HepG2 (cell line): ENCODE measurements around the gene ALMS1. TPM values are rescaled to one million over a fixed set of nuclear protein-coding genes. Genes with fewer than 3 reads are reported as not detected.

Source experiments
- ATF2 ChIP-seq: sonication (generic); formaldehyde crosslinking; IDR thresholded peaks from 2 replicates; pipeline ENCODE4 v1.4.0; 2020; ENCODE audit warnings: missing genetic modification reagents
- ATF3 ChIP-seq: sonication (generic); formaldehyde crosslinking; IDR thresholded peaks from 2 replicates; pipeline ENCODE4 v1.4.0; 2020; ENCODE audit warnings: missing genetic modification reagents
- CBX5 ChIP-seq: sonication (generic); formaldehyde crosslinking; IDR thresholded peaks from 2 replicates; pipeline ENCODE4 v1.4.0; 2020; ENCODE audit warnings: missing genetic modification reagents, borderline replicate concordance
- CHD4 ChIP-seq: fragments of 200-600 bp; sonication (generic); IDR thresholded peaks from 2 replicates; pipeline ENCODE4 v1.7.0; 2017; ENCODE audit warnings: mild to moderate bottlenecking, low read length, borderline replicate concordance
- EZH2 ChIP-seq: conservative IDR thresholded peaks from 2 replicates; pipeline ENCODE4 v1.6.1; 2012; ENCODE audit warnings: mild to moderate bottlenecking, low read depth, low read length, moderate library complexity
- HIVEP1 ChIP-seq: sonication (generic); formaldehyde crosslinking; IDR thresholded peaks from 2 replicates; pipeline ENCODE4 v1.4.0; 2020; ENCODE audit warnings: mild to moderate bottlenecking, missing genetic modification reagents
- HNRNPK ChIP-seq: fragments of 200-400 bp; formaldehyde crosslinking; IDR thresholded peaks from 2 replicates; pipeline ENCODE4 v1.6.1; 2018; ENCODE audit warnings: low read length, low read depth, moderate library complexity, mild to moderate bottlenecking; ENCODE audit not compliant: poor library complexity, severe bottlenecking
- KDM3A ChIP-seq: IDR thresholded peaks from 2 replicates; pipeline ENCODE4 v1.6.1; 2018; ENCODE audit warnings: low read depth, missing compliant biosample characterization
- MNT ChIP-seq: fragments of 450-650 bp; IDR thresholded peaks from 2 replicates; pipeline ENCODE4 v1.6.1; 2016
- NR1H2 ChIP-seq: sonication (generic); formaldehyde crosslinking; IDR thresholded peaks from 2 replicates; pipeline ENCODE4 v1.8.1; 2022; ENCODE audit warnings: low read depth, missing genetic modification reagents, borderline replicate concordance
- PCBP2 ChIP-seq: fragments of 200-400 bp; formaldehyde crosslinking; optimal IDR thresholded peaks from 2 replicates; pipeline ENCODE3; 2018; ENCODE audit warnings: low read length, low read depth; ENCODE audit not compliant: poor library complexity, severe bottlenecking
- SNAI1 ChIP-seq: sonication (generic); formaldehyde crosslinking; IDR thresholded peaks from 2 replicates; pipeline ENCODE4 v1.5.0; 2020; ENCODE audit warnings: mild to moderate bottlenecking, missing genetic modification reagents, borderline replicate concordance
- SNRNP70 ChIP-seq: fragments of 200-400 bp; formaldehyde crosslinking; IDR thresholded peaks from 2 replicates; pipeline ENCODE4 v1.6.1; 2017; ENCODE audit warnings: mild to moderate bottlenecking, low read depth, low read length, moderate library complexity
- STAT5B ChIP-seq: sonication (generic); formaldehyde crosslinking; IDR thresholded peaks from 2 replicates; pipeline ENCODE4 v1.4.0; 2020; ENCODE audit warnings: missing genetic modification reagents
- TAF15 ChIP-seq: fragments of 200-400 bp; formaldehyde crosslinking; IDR thresholded peaks from one replicate; pipeline ENCODE4 v1.6.1; 2018; ENCODE audit warnings: mild to moderate bottlenecking, low read depth, low read length; ENCODE audit not compliant: poor library complexity, severe bottlenecking
- YEATS2 ChIP-seq: sonication (generic); formaldehyde crosslinking; IDR thresholded peaks from 2 replicates; pipeline ENCODE4 v1.4.0; 2020; ENCODE audit warnings: missing genetic modification reagents, borderline replicate concordance
- ZNF101 ChIP-seq: sonication (generic); formaldehyde crosslinking; IDR thresholded peaks from 2 replicates; pipeline ENCODE4 v1.4.0; 2020; ENCODE audit warnings: mild to moderate bottlenecking, low read depth, missing genetic modification reagents, borderline replicate concordance
- ZNF232 ChIP-seq: sonication (generic); formaldehyde crosslinking; IDR thresholded peaks from 2 replicates; pipeline ENCODE4 v1.4.0; 2020; ENCODE audit warnings: missing genetic modification reagents, borderline replicate concordance
- ZNF3 ChIP-seq: IDR thresholded peaks from 2 replicates; pipeline ENCODE4 v1.7.0; 2017; ENCODE audit warnings: inconsistent platforms
- ZNF605 ChIP-seq: sonication (generic); formaldehyde crosslinking; IDR thresholded peaks from 2 replicates; pipeline ENCODE4 v1.8.0; 2022; ENCODE audit warnings: mild to moderate bottlenecking, missing genetic modification reagents
- ZNF660 ChIP-seq: sonication (generic); formaldehyde crosslinking; IDR thresholded peaks from 2 replicates; pipeline ENCODE4 v1.5.1; 2020; ENCODE audit warnings: mild to moderate bottlenecking, low read depth, missing genetic modification reagents, borderline replicate concordance
- ZNF687 ChIP-seq: sonication (generic); formaldehyde crosslinking; IDR thresholded peaks from 2 replicates; pipeline ENCODE4 v1.5.1; 2020; ENCODE audit warnings: mild to moderate bottlenecking, missing genetic modification reagents, moderate library complexity
- ZNF7 ChIP-seq: IDR thresholded peaks from 2 replicates; pipeline ENCODE4 v1.6.1; 2016; ENCODE audit warnings: missing biosample characterization, missing genetic modification reagents
- polyA plus RNA-seq, 8 experiments: library from polyadenylated mRNA; depleted of rRNA in 3 of 8; stranded (reverse) in 7 of 8; unstranded in 1 of 8; fragments of >200 nt; fragmentation: Illumina TruSeq in 4 of 8; extraction: Trizol in 4 of 8; gene quantifications; 2 replicates each; pipeline versions ENCODE4 v1.2.1 to v1.2.3, GENCODE V29; 2011 to 2016; ENCODE audit warnings: low read depth in 4 of 8, missing spikeins in 1 of 8, mixed read lengths in 1 of 8; ENCODE audit not compliant: insufficient read depth in 1 of 8
- total RNA-seq, 5 experiments: library from RNA; depleted of rRNA; stranded (reverse); fragments of >200 nt; fragmentation: Illumina TruSeq; extraction: Trizol; gene quantifications; 2 replicates each; pipeline ENCODE4 v1.2.3, GENCODE V29; 2016; ENCODE audit warnings: low read depth in 1 of 5

The ALMS1 gene
- total and polyA plus RNA-seq, 2 of the 13 experiments (the other 11 are each of a cell fraction or from before 2014, with no cell fraction given), result 12.9 to 21.2 TPM

- TF ChIP-seq PCBP2, result no peak
- no peak for TF ChIP-seq EZH2
- TF ChIP-seq CHD4, result no peak
- 0 out of 2 replicates have a peak, but pooled peaks have one; percentile 3 for TF ChIP-seq MNT
- no peak for TF ChIP-seq STAT5B (CRISPR knock-in tag)
- TF ChIP-seq CBX5 (CRISPR knock-in tag), result peak; percentile 49; the same call in 1 of the 2 replicates
- no peak for TF ChIP-seq ZNF605 (CRISPR knock-in tag)
- TF ChIP-seq ZNF101 (CRISPR knock-in tag), result no peak
- TF ChIP-seq ATF2 (CRISPR knock-in tag), result no peak
- TF ChIP-seq ATF3 (CRISPR knock-in tag), result no peak
- no peak for TF ChIP-seq TAF15
- TF ChIP-seq ZNF687 (CRISPR knock-in tag), result peak; percentile 84
- peak; percentile 50; the same call in 1 of the 2 replicates for TF ChIP-seq YEATS2 (CRISPR knock-in tag)
- no peak for TF ChIP-seq ZNF3 (CRISPR knock-in tag)
- TF ChIP-seq KDM3A, result no peak
- no peak for TF ChIP-seq SNAI1 (CRISPR knock-in tag)
- TF ChIP-seq SNRNP70, result no peak
- no peak for TF ChIP-seq HNRNPK
- no peak for TF ChIP-seq ZNF7 (CRISPR knock-in tag)
- TF ChIP-seq NR1H2, result no peak
- TF ChIP-seq ZNF232 (CRISPR knock-in tag), result no peak
- TF ChIP-seq ZNF660 (CRISPR knock-in tag), result no peak
- TF ChIP-seq HIVEP1 (CRISPR knock-in tag), result peak; percentile 54; the same call in 1 of the 2 replicates
Observed at GRCh38 chr2:73642338-73643018, 256.8 kb downstream of the ALMS1 start, which contains the start of gene NAT8 (continued).
